H9 (cell line): ENCODE results near the gene EIF5A. TPM values are rescaled to one million over a fixed set of nuclear protein-coding genes. Genes with fewer than 3 reads are reported as not detected.

Source experiments
- DNase-seq: peaks from one replicate; pipeline ENCODE4 v3.0.0-alpha.2; 2017
- H2AFZ ChIP-seq: one replicate; pipeline ENCODE4 v1.6.1; 2013; ENCODE audit warnings: mild to moderate bottlenecking, low read length, control low read depth, moderate library complexity
- H2AK5ac ChIP-seq: 2 replicates; pipeline ENCODE4 v1.6.1; 2013; ENCODE audit warnings: low read length, control low read depth, mixed read lengths; ENCODE audit not compliant: insufficient read length
- H2BK120ac ChIP-seq: one replicate; pipeline ENCODE4 v1.6.1; 2013; ENCODE audit warnings: low read depth, mild to moderate bottlenecking, low read length, control low read depth, inconsistent platforms; ENCODE audit not compliant: poor library complexity, severe bottlenecking
- H2BK12ac ChIP-seq: 2 replicates; pipeline ENCODE4 v1.6.1; 2013; ENCODE audit warnings: low read length, control low read depth, mixed read lengths, low read depth; ENCODE audit not compliant: insufficient read length
- H2BK15ac ChIP-seq: 2 replicates; pipeline ENCODE4 v1.6.1; 2013; ENCODE audit warnings: low read depth, low read length, control low read depth
- H2BK20ac ChIP-seq: one replicate; pipeline ENCODE4 v1.6.1; 2013; ENCODE audit warnings: low read depth, mild to moderate bottlenecking, low read length, control low read depth, inconsistent platforms; ENCODE audit not compliant: poor library complexity, severe bottlenecking
- H2BK5ac ChIP-seq: 2 replicates; pipeline ENCODE4 v1.6.1; 2013; ENCODE audit warnings: low read length, control low read depth, mixed read lengths; ENCODE audit not compliant: insufficient read length
- H3K14ac ChIP-seq: 2 replicates; pipeline ENCODE4 v1.6.1; 2013; ENCODE audit warnings: low read length, control low read depth; ENCODE audit not compliant: insufficient read depth
- H3K18ac ChIP-seq: 2 replicates; pipeline ENCODE4 v1.6.1; 2013; ENCODE audit warnings: low read depth, mild to moderate bottlenecking, mixed read lengths, low read length, control low read depth; ENCODE audit not compliant: insufficient read length
- H3K23ac ChIP-seq: 2 replicates; pipeline ENCODE4 v1.6.1; 2013; ENCODE audit warnings: low read length, control low read depth, mixed read lengths, low read depth; ENCODE audit not compliant: insufficient read length
- H3K23me2 ChIP-seq: 2 replicates; pipeline ENCODE4 v1.6.1; 2013; ENCODE audit warnings: low read depth, mild to moderate bottlenecking, mixed read lengths, low read length, control low read depth; ENCODE audit not compliant: insufficient read length, poor library complexity, severe bottlenecking
- H3K27ac ChIP-seq: 2 replicates; pipeline ENCODE4 v1.5.1; 2013; ENCODE audit warnings: low read length, control low read depth, mixed read lengths, low read depth; ENCODE audit not compliant: insufficient read length
- H3K27me3 ChIP-seq: 2 replicates; pipeline ENCODE4 v1.6.1; 2013; ENCODE audit warnings: low read length, control low read depth, inconsistent platforms; ENCODE audit not compliant: insufficient read depth
- H3K4ac ChIP-seq: 2 replicates; pipeline ENCODE4 v1.6.1; 2013; ENCODE audit warnings: low read depth, mild to moderate bottlenecking, control low read depth, inconsistent platforms, low read length, moderate library complexity
- H3K4me1 ChIP-seq: 2 replicates; pipeline ENCODE4 v1.6.1; 2013; ENCODE audit warnings: low read length, control low read depth, inconsistent platforms; ENCODE audit not compliant: insufficient read depth
- H3K4me2 ChIP-seq: 2 replicates; pipeline ENCODE4 v1.6.1; 2013; ENCODE audit warnings: low read length, control low read depth, mixed read lengths; ENCODE audit not compliant: insufficient read length, insufficient read depth
- H3K56ac ChIP-seq: 2 replicates; pipeline ENCODE4 v1.6.1; 2013; ENCODE audit warnings: low read depth, mild to moderate bottlenecking, mixed read lengths, low read length, control low read depth; ENCODE audit not compliant: insufficient read length
- H3K79me1 ChIP-seq: 2 replicates; pipeline ENCODE4 v1.6.1; 2013; ENCODE audit warnings: low read depth, mild to moderate bottlenecking, moderate library complexity, low read length, control low read depth, inconsistent platforms; ENCODE audit not compliant: insufficient read depth, poor library complexity, severe bottlenecking
- H3K79me2 ChIP-seq: 2 replicates; pipeline ENCODE4 v1.6.1; 2013; ENCODE audit warnings: low read length, control low read depth, inconsistent platforms; ENCODE audit not compliant: insufficient read depth
- H3K9ac ChIP-seq: 2 replicates; pipeline ENCODE4 v1.6.1; 2013; ENCODE audit warnings: low read length, control low read depth, mixed read lengths; ENCODE audit not compliant: insufficient read length; ENCODE audit errors: extremely low read depth
- H3K9me3 ChIP-seq: one replicate; pipeline ENCODE4 v1.6.1; 2013; ENCODE audit warnings: low read depth, low read length, inconsistent platforms; ENCODE audit not compliant: control insufficient read depth
- H3T11ph ChIP-seq: one replicate; pipeline ENCODE4 v1.6.1; 2013; ENCODE audit warnings: mild to moderate bottlenecking, low read length, control low read depth, inconsistent platforms
- H4K20me1 ChIP-seq: one replicate; pipeline ENCODE4 v1.6.1; 2013; ENCODE audit not compliant: control insufficient read depth, insufficient read length, insufficient read depth
- H4K5ac ChIP-seq: 2 replicates; pipeline ENCODE4 v1.6.1; 2013; ENCODE audit warnings: low read depth, mild to moderate bottlenecking, mixed read lengths, low read length, control low read depth; ENCODE audit not compliant: insufficient read length
- H4K8ac ChIP-seq: replicated peaks from 2 replicates; pipeline ENCODE4 v1.6.1; 2013; ENCODE audit warnings: low read length, control low read depth, mixed read lengths, low read depth; ENCODE audit not compliant: insufficient read length
- H4K91ac ChIP-seq: 2 replicates; pipeline ENCODE4 v1.6.1; 2013; ENCODE audit warnings: low read depth, mild to moderate bottlenecking, moderate library complexity, mixed read lengths, low read length, control low read depth; ENCODE audit not compliant: insufficient read length
- H3K27ac Mint-ChIP-seq, 3 experiments: 2 replicates in 2 of 3; 3 replicates in 1 of 3; pipeline ENCODE4 v1.8.0; 2020 to 2021; ENCODE audit warnings: mixed read lengths in 3 of 3, mild to moderate bottlenecking in 1 of 3, moderate library complexity in 1 of 3
- H3K27me3 Mint-ChIP-seq: 2 replicates; pipeline ENCODE4 v1.8.0; 2021; ENCODE audit warnings: low read depth, mild to moderate bottlenecking, moderate library complexity, mixed read lengths
- H3K36me3 Mint-ChIP-seq, 3 experiments: 2 replicates in 2 of 3; 3 replicates in 1 of 3; pipeline ENCODE4 v1.8.0; 2020 to 2021; ENCODE audit warnings: low read depth in 3 of 3, mixed read lengths in 3 of 3; ENCODE audit not compliant: insufficient read depth in 1 of 3
- H3K4me1 Mint-ChIP-seq, 2 experiments: 2 replicates each; pipeline ENCODE4 v1.8.0; 2020; ENCODE audit warnings: mixed read lengths in 2 of 2
- H3K4me3 Mint-ChIP-seq, 2 experiments: 2 replicates in 1 of 2; 3 replicates in 1 of 2; pipeline ENCODE4 v1.8.0; 2020 to 2021; ENCODE audit warnings: mild to moderate bottlenecking in 2 of 2, mixed read lengths in 2 of 2, moderate library complexity in 1 of 2
- H3K9me3 Mint-ChIP-seq, 2 experiments: 2 replicates in 1 of 2; 3 replicates in 1 of 2; pipeline ENCODE4 v1.8.0; 2020; ENCODE audit warnings: mild to moderate bottlenecking in 2 of 2, mixed read lengths in 2 of 2, moderate library complexity in 1 of 2
- CTCF ChIP-seq: fragments of 200-600 bp; sonication (generic); conservative IDR thresholded peaks from 3 replicates; pipeline ENCODE4 v1.8.0; 2021; ENCODE audit warnings: antibody characterized with exemption, mild to moderate bottlenecking
- WGBS: extraction: QIAGEN DNeasy Blood & Tissue Kit; methylation state at CpG from one replicate; pipeline ENCODE4 v1.1.7; 2013; ENCODE audit warnings: missing lambda C conversion rate, low lambda C conversion rate, mixed read lengths; ENCODE audit not compliant: insufficient read length; ENCODE audit errors: extremely low coverage; 5-methylcytosine and 5-hydroxymethylcytosine counted together
- total RNA-seq: library from RNA; stranded (reverse); gene quantifications from 2 replicates; pipeline ENCODE4 v1.2.1, GENCODE V29; 2021

EIF5A gene
- total RNA-seq, 1 experiment from 2014 or later: 978 TPM

- H3K4me3 Mint-ChIP-seq: no peak overlapping the region
- H3K23ac ChIP-seq: no peak overlapping the region
- no peak overlapping the region for H2AK5ac ChIP-seq
- H3K18ac ChIP-seq: no peak overlapping the region
- no peaks in the 10 kb centered on the region for H3K4me1 ChIP-seq
- H4K5ac ChIP-seq: no peak overlapping the region
- no peaks in the 10 kb centered on the region for H3K79me2 ChIP-seq
- DNase-seq: no peak
- no peak overlapping the region for H2BK5ac ChIP-seq
- H3K27ac Mint-ChIP-seq: no peak overlapping the region
- H3K9me3 ChIP-seq: no peaks in the 10 kb centered on the region
- H2BK120ac ChIP-seq: no peak overlapping the region
- H4K8ac ChIP-seq: no peak overlapping the region
- H3K9ac ChIP-seq: no peak overlapping the region
- H3K56ac ChIP-seq: no peak overlapping the region
- no peak overlapping the region for H3K14ac ChIP-seq
- no CpG with 5 or more reads among the region's 15 CpGs for WGBS
- no peak overlapping the region for H3K27ac ChIP-seq
- H4K91ac ChIP-seq: no peak overlapping the region
- H2BK15ac ChIP-seq: no peak overlapping the region
- no peak for TF ChIP-seq CTCF
- no peak overlapping the region for H2AFZ ChIP-seq
- no peaks in the 10 kb centered on the region for H3K27me3 ChIP-seq
- H3K4me1 Mint-ChIP-seq: peaks cover 0 to under 1% of the 10 kb centered on the region in 2 experiments; a peak in 3 of 4 replicates
- no peak overlapping the region for H3T11ph ChIP-seq
- no peaks in the 10 kb centered on the region for H3K79me1 ChIP-seq
- no peak overlapping the region for H2BK12ac ChIP-seq
- no peak overlapping the region for H3K4ac ChIP-seq
- H4K20me1 ChIP-seq: no peaks in the 10 kb centered on the region
- H3K23me2 ChIP-seq: no peaks in the 10 kb centered on the region
- no peak overlapping the region for H2BK20ac ChIP-seq
- no peak overlapping the region for H3K4me2 ChIP-seq
- H3K27me3 Mint-ChIP-seq: no peaks in the 10 kb centered on the region
- no peaks in the 10 kb centered on the region; a peak in 1 of 5 replicates for H3K9me3 Mint-ChIP-seq
- peaks cover 48 to 90% (median 83%) of the 10 kb centered on the region in 3 experiments; a peak in 6 of 7 replicates for H3K36me3 Mint-ChIP-seq
Measured at GRCh38 chr17:7321466-7321865, 14.0 kb downstream of the EIF5A start.
